Measurements from ENCODE around the gene AGAP1.

- TF ChIP-seq SPI1 (IDR thresholded peaks at IDR 0.05; ENCODE audit: low read depth, low read length) = no peak
- no peak for TF ChIP-seq POLR2A (IDR thresholded peaks at IDR 0.05; ENCODE audit: low read depth, low read length)
- TF ChIP-seq POLR2AphosphoS5 (IDR thresholded peaks at IDR 0.05; ENCODE audit: low read depth, low read length) = no peak
- no peak for TF ChIP-seq POU2F2 (IDR thresholded peaks at IDR 0.05; ENCODE audit: low read depth, low read length)
Observed at GRCh38 chr2:236075802-236076201, 582.0 kb downstream of the AGAP1 start.
